T-helper 9 cell (primary cell): ENCODE data around the gene NEO1.

ENCODE experiments used
- DNase-seq: peaks from one replicate; pipeline ENCODE4 v3.0.0-alpha.2; 2020

NEO1 gene

DNA sequence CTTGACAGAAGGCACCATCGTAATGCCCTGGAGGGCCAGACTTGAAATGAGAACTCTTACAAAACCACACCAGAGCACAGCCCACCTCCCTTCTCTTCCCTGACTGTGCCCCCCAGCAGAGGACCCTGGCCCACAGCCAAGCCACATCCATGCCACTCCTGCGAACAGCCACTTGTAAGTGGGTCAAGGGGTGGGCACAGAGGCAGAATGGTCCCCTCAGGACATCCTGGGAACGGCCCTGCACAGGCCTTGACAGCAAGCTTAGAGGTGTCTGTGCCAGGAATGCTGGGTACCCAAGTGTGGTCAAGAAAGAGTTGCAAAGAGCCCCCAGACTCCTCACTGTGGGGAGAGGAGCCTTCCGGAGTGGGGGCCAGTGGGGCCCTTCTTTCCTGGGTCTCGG, 283.2 kb downstream of the NEO1 start:
- no peak for DNase-seq

DNA sequence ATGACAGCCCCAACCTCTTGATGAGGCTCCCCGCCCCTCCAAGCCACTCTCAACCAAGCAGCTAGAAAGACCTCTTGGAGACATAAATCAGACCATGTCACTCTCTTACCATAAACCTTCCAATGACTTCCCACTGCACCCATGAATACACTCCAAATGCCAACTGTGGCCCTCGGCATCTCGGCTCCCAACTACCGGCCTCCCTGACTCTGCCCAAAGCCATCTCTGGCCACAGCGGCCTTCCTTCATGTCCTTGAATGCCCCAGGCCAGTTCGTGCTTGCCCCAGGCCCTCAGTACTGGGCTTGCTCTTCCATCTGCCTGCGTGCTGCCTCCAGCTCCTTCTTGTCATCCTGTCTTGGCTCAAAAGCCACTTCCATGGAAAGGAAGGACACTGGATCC, 284.5 kb downstream of the NEO1 start:
- no peak for DNase-seq

DNA sequence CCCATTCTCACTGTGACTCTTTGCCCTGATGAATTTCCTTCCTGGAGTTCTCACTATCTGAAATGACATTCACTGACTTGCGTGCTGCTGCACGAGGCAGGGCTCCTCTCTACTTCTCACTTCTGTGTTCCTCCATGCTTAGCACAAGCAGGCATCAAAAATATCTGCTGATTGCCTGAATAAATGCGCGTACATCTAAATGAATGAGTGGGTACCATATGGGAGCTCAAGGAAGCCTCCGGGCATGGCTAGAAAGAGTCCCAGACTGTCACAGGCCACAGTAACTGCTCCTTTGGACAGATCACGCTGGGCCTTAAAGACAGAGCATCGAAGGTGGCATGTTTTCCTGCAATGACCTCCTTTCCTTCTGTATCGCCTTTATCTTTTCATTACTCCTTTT, 284.9 kb downstream of the NEO1 start:
- DNase-seq: no peak

DNA sequence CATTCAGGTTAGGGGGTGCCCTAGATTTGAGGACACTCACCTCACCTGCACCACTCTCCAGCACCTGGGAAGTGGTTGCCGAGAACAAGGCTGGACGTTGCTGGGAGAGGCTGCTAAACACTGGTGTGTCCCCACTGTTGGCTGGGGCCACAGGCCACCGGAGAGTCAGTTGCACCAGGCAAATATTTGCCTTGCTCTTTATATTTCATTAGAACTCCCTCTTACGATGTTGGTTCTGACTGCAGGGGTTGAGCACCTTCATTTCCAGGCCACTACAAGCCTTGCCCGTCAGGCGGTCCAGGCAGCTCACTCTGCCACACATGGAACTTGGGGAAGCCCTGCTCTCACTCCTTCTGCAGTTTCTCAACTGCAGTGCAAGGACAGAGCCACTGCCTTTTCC, 285.8 kb downstream of the NEO1 start:
- DNase-seq: no peak

DNA sequence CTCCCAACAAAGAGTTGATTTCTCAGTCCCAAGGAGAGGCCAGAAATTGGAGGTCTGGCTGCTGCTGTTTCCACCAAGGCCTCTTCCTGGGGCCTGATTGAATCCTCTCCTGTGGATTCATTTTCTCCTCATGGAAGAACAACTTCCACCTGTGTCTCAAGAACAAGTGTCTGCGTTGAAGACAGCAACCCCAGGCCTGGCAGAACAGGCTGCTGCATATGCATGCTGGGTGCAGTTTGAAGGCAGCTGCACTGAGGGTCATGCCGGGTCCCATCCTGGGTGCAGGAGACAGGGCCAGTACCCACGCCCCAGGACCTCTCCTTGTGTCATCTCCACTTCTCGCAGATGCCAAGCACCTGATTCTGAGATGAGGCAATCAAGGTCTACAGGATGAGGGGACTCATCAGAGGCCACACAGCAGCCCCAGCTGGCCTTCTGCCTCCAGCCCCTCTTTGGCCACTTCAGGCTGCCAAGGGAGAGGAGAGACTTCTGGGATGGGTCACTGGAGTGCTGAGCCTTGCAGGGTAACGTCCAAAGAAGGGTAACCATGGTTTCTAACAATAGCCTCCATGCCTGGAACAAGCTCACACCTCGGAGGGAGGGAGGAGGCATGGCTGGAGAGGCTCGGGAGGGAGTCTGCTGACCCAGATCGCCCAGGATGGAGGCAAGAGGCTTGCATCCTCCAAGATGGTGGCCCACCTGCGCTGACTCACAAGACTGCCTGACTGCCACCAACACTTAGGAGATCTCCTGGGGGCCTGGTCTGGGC, 286.5 kb downstream of the NEO1 start:
- no peak for DNase-seq

DNA sequence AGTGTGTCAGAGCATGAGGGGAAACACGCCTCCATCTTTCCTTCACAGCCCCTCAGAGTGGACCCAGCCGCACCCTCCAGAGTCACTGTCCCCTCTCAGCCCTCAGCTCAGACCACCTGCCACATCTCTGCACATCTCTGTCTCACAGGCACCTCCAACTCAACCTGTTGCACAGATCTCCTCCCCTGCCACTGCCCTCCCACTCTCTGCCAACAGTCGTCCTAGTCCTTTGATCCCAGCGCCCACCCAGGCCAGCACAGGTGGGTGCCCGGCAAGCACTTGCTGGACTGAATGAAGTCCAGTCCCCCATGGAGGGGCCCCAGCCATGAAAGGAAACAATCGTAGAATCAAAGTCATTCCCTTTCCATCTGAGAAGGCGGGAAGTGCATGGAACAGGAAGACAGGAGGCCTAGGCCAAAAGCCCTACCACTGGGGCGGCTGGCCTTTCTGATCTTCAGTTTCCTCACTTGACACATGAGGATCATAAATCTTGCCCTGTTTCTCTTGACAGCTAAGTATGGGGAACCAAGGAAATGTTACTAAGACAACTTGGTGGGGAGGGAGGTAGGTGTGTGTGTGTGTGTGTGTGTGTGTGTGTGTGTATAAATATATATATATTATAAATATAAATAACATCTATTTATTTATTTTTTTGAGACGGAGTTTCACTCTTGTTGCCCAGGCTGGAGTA, 288.4 kb downstream of the NEO1 start:
- no peak for DNase-seq

DNA sequence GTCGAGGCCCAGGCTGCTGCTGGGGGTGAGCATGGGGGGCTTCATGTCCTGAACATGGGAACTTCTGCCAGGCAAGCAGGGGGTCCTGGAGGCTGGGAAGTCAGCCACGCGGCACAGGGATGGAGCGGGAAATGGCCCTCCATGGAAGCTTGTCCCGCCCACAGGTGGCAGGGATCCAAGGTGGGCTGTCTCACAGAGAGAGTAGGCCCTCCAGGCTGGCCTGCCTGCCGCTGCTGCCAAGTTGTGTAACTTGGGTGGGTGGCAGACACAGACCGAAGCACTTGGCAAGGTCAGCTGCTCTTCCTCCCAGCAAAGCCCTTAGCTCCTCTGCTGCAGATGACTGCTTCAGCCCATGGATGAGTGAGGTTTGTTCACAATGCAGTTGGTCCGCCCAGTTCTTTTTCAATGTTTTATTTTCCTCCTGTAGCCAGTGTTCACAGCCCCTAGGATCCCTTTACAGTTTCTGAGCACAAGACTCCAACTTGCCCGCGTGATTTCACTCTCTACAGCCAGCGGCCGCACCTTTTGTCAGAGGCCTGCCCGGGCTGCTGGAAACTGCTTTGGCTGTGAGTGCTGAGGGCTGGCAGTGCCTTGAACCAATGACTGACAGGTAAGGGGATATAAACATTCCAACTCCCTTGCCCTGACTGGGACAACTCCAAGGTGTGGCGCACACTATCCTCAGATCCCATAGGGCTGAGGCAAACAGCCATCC, 289.8 kb downstream of the NEO1 start:
- DNase-seq: no peak

DNA sequence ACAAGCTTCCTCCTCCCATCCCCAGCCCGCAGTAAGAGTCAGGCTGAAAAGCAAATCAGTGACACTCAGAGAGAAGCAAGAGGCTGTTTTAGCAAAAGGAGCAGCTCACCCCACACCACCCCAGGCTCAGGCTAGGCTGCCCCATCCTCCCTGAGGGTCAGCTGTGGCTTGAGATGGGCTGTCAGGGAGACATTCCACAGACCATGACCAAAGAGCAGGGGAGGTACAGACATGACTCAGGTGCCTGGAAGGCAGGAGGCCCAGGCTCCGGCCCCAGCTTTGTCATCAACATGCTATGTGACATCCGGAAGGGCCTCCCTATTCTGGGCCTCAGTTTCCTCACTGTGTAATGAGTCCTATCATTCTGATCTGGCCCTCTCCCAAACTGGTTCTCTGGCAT, 291.8 kb downstream of the NEO1 start:
- DNase-seq: no peak

DNA sequence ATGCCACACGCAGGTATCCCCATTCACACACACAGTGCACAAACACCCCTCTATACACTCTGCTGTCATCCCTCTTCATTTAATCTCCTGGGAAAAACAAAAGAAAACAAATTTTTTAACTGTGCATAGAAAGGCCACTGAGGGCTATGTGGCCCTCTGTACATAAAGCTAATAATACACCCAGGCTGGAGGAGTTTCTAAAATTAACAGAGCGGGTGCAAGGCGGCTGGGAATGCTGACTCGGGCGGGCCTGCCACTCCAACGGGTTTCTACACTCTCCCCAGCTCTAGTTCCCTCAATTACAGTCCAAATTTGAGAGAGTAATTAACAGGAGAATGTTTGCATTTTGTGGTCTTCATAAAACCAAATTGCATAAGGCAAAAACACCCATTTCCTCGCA, 293.4 kb downstream of the NEO1 start:
- DNase-seq: no peak

DNA sequence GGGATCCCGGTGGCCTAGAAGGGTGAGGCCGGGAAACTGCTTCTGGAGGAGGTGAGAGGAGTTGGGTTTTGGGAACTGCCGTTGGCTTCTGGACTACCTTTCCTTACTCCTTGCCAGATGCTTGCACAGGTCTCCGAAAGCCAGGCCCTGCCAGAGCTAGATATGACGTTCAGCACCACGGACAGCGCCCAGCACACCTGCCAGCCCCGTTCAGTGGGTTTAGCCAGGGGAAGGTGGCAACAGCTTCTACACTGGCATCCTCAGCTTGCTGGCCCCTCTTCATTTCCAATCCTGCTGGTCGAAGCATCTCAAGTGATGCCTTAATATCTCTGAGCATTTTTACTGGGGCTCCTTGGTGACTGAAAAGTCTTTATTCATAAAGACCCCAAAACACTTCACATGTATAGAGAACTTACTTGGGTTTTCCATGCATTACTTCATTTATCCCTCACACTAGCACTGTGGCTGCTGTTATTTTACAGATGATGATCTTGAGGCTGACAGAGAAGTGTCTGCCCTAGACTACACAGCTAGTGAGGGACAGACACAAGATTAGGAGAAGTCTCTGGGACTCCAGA, 294.6 kb downstream of the NEO1 start:
- peak; percentile 62 for DNase-seq

DNA sequence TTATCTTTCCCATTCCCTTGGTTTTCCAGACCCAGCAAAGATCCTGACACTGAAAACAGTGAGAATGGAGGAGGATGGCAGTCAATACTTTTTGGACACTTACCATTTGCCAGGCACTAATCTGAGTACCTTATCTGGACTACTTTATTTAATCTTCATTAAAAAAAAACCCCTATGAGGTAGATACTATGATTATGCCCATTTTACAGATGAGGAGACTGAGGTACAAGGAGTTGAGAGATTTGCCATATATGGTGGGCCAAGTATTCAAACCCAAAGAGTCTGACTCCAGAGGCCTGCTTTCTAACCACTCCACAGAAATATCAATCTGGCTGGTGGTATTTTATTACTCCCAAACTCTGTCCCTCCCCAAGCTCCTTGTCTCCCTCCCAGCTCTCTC, 296.9 kb downstream of the NEO1 start:
- DNase-seq: no peak

DNA sequence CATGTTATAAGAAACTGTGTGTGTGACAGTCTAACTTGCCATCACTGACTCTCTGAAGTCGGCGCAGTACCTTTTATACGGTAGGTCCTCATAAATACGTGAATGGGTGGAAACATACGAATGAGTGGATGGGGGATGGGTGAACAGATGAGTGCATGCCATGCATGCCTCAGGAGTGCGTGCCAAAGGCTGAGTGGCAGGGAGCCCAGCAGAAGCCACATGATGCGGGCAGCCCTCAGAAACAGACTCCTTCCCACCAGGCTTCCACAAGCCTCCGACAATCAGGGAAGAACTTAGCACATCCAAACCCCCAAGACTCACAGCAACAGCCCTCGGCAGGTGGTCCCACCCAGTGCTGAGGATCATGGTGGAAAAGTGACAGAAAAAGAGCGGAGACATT, 299.8 kb downstream of the NEO1 start:
- DNase-seq: no peak

DNA sequence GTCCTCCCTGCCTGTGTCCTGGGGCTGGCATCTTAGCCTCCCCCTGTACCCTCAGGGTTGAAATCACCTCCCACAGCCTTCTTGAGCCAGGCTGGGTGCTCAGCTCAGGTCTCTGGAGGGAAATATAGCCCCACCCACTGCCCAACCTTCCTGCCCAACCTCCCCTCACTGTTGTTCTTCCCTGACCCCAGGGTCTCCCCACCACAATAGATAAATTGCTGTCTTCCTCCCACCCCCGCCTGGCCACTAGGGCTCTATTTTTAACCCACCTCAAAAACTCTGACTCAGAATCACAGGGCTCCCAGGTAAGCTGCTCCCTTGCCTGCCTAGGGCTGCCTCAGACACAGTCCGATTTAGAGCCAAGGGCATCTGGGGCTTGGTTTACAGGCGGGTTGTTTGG, 301.5 kb downstream of the NEO1 start:
- DNase-seq: no peak

DNA sequence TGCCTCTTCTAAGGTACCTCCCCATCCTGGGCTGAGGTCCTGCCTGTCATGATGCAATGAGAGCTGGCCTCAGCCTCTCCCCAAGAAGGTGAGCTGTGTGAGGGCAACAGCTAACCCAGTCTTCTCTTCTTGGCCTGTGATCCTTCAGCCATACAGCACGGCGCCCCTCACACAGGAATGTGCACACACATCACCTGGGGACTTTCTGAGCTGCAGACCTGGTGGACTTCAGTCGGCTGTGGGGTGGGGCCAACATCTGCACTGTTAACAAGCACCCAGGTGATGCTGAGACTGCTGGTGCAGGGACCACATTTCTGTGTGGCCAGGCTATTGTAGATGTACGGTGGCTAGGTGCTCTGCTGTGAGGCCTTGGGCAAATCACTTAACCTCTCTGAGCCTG, 302.0 kb downstream of the NEO1 start:
- DNase-seq: no peak
